SK-N-MC (cell line): ENCODE measurements around the gene FAR1.

Experiments
- EZH2 ChIP-seq: fragments of 200-600 bp; sonication (generic); IDR thresholded peaks from one replicate; pipeline ENCODE4 v1.6.1; 2017; ENCODE audit warnings: antibody characterized with exemption
- FOXP2 ChIP-seq: optimal IDR thresholded peaks from 2 replicates; pipeline ENCODE3; 2011; ENCODE audit warnings: mild to moderate bottlenecking, moderate library complexity; ENCODE audit not compliant: insufficient read depth; ENCODE audit errors: extremely low read length, control extremely low read depth
- POLR2AphosphoS5 ChIP-seq: IDR thresholded peaks from 2 replicates; pipeline ENCODE4 v1.6.1; 2012; ENCODE audit warnings: mild to moderate bottlenecking, low read depth, low read length, borderline replicate concordance

GRCh38 chr11:13776134-13776815 is 107.8 kb downstream of the FAR1 start:
- TF ChIP-seq POLR2AphosphoS5 = no peak
- no peak for TF ChIP-seq EZH2
- no peak for TF ChIP-seq FOXP2
